ENCODE results near the gene EPB42.

Gene EPB42

DNA sequence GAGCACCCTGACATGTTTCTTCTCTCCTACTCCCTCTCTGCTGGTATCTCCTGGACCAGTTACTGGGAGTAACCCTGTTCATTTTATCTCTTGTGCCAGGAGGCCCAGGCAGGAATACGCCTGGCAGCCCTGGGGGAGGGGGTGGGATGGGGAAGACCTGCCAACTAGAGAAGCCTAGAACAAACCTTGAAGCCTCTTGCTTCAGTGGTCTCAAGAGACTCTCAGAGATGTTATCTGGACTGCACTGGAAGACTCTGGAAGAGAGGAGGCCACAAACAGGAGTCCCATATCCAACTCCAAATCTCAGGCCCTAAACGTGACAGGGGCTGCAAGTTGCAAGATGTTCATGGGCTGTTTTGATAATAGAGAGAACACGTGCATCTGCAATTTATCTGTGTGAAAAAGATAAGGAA, at the start of gene EPB42:
Gene EPB42 (minus strand): TSS at position 28 of the 413 bp plus-strand sequence. CDS start 193 bp downstream, outside the sequence.
- no peak for DNase-seq (ENCODE audit: low spot score)

DNA sequence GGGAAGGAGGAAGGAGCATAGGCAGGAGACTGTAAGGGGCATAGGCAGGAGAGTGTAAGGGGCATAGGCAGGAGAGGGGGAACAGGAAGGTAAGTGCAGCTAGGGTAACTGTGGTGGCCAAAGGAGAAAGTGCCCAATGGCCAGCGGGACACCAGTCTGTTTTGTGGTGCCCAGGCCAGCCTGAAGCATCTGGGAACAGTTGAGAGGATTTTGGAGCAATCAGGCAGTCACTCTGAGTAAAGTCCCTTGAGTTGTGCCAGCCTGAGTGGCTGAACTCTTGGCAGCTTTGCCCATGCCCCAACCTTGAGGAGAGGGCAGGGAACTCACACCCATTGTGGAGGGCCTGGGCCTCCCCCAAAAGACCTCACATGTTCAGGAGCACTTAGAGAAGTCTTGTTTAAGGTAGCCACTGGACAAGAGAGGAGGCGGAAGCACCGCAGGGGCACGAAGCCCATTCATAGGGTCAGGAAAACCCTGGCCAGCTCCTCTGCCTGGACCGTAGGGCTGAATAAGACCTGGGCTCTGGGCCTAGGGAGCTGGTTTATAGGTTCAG, 49.4 kb upstream of the EPB42 start:
- no peak for DNase-seq (ENCODE audit: low spot score)

DNA sequence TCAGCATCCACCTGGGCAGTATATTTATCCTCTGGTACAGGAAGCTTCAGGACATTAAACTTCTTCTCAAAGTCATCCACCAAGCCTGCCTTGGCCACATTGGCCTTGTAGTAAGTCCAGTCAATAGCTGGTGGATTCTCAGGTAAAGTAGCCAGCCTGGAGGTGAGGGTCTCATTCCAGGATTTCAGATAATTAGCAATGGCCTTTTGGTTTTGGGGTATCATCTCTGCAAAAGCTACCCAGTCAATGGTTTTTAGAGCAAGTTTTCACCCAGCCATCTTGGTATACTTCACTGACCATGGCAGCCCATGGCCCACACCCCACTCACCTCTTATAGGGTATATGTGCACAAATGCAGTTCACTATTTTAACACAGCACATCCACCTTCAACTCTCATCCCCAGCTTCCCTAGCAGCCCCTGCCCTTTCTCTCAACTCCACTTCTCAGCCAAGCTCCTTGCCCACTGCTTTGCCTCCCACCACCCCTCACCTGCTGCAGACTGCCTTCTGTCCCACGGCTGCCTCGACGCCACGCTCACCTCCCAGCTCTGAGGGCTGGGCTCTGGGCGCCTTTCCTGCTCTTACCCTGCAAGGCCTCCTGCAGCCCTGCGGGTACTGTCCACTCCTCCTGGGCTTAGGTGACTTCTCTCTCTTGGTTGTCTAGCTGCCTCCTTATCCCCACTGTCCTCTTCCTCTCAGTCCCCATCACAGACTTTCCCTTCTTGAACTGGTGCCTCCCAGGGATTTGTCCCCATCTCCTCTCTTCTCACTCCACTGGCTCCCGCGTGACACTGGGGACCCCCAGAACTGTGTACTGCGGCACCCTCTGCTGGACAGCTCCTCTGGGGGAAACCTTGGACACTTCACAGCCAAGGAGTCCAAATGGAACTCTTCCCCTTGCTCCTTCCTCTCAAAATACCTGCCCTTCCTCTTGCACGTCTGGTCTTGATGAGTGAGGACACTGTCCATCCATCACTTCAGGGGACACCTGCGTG, 47.6 kb upstream of the EPB42 start:
- DNase-seq (ENCODE audit: low spot score): no peak

DNA sequence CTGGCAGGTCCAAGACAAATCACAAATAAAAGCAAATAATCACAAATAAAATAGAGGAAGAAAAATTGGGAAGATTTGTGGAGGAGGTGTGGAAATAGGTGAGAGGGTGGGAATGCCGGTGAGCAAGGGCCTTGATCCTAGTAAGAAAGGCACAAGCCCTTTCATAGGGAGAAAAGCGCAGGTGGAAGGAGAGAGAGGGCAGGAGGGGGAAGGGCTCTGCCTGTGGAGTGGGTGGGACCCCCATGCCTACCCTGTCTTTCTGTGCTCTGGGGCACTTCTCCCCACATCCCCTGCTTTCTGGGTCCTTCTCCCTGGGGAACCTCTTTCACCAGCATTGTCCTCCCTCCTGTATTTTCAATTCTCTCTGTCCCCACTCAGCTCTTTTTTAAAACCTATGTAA, 46.6 kb upstream of the EPB42 start:
- DNase-seq (ENCODE audit: low spot score): no peak

DNA sequence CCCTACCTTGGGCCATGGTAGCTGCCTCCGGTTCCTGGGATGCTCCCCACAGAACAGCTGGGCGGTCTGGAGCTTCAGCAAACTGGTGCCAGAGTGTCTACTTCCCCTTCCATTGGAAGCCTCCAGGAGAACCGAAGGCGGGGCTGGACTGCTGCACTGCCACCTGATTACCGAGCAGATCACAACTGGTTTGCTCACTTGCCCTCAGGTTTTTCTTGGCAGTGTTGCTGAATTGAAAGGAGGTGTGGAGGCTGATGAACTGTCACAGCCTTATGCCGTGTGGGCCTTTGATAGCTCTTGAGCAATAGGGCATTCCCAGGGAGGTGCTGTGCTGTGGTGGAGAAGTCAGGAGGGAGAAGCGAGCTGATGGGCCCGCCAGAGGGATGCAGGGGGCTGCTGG, 46.0 kb upstream of the EPB42 start, which contains the start of gene TGM5:
Gene TGM5 (minus strand): TSS at position 95 of the 400 bp plus-strand sequence. CDS start 79 bp downstream, at position 16.
- DNase-seq (ENCODE audit: low spot score): peak; percentile 43

DNA sequence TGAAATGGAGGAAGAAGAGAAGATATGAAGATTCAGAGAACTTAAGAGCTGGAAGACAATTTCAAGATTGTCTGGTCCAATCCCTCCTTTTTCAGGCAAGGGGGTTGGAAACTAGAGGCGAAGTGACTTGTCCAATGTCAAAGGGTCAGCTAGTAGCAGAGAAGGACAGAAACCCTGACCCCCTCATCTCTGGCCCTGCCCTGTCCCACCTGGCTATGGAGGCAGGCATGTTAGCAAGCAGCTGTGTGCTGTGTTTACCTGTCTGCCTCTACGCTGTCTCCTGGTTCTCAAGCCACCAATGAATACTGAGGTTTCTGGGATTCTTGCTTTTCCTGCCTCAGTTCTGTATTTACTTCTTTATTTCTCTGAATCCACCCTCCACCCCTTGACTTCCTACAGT, 45.6 kb upstream of the EPB42 start:
- no peak for DNase-seq (ENCODE audit: low spot score)

DNA sequence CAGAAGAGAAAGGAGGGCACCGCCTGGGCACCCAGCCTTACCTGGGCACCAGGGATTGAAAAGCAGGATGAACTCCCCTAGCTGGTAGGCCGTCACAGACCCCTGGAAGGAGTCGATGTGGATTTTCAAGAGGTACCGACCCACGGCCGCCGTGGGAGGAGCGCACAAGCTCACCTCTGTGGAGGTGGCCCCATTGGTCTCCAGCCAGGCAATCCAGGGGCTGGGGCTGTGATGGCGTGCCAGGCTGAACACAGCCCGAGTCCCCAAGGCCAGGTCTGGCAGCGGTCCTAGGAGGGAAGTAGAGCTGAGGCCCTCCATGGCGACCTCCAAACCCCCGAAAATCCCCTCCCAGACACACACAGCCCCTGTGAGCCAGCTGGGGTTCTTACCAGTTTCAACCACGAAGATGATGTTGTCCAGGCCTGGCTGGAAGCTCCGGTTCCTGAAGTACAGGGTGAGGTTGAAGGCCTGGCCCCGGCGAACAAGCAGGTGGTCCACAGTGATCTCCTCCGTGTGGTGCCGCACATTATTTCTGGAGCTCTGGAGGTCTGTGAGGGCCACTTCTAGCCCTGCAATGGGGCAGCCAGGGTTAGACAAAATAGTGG, 39.3 kb upstream of the EPB42 start:
- no peak for DNase-seq (ENCODE audit: low spot score)

DNA sequence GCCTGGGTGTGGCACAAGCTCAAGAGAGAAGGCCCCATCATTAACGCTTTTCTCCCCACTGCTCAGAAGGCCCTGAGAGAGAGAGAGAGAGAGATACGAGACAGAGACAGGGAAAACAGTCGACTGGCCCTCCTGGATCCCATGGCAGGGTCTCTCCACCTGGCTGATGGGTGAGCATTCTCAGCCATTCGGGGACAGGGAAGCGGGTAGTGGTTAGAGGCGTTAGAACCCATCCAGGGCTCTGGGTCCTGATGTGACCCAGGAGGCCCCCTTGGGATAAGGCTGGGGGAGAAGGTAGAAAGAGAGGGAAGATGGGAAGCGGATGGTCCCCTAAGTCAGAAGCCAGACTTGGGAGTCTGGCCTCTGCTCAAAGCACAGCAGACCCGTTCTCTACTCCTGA, 38.0 kb upstream of the EPB42 start:
- no peak for DNase-seq (ENCODE audit: low spot score)

DNA sequence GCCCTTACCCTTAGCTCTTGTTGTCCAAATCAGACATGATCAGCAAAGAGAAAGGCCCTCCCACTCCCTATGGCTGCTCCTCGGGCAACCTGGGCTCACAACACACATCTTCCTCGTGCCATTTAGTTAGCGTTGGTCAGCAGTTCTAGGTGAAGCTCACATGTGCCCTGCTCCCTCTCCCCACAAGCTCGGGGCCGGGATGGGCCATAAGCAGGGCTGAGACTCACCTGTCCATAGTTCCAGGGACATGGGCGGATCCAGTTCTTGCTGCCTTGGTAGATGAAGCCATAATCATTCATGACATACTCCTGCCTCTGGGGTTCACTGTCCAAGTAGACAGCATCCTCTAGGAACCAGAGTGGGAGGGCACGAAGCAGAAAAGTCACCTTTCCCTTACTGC, 35.5 kb upstream of the EPB42 start:
- DNase-seq (ENCODE audit: low spot score): no peak

DNA sequence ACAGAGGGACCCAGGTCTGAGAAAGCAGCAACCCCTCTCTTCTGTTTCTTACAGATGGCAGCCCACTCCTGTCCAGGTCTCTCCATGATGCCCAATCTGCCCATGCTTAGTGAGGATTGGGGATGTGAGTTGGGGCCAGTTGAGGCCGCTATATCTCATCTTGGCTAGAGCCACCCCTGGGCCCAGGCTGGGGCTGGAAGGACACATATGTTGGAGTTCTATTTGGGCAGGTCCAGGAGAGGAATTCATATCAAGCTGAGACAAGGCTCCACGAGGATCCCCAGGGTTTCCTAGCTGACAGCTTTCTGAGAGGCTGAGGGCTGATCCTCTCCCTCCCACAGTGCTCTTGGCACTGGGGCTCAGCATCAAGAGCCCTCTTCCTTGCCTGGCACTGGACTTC, 34.6 kb upstream of the EPB42 start:
- DNase-seq (ENCODE audit: low spot score): no peak

DNA sequence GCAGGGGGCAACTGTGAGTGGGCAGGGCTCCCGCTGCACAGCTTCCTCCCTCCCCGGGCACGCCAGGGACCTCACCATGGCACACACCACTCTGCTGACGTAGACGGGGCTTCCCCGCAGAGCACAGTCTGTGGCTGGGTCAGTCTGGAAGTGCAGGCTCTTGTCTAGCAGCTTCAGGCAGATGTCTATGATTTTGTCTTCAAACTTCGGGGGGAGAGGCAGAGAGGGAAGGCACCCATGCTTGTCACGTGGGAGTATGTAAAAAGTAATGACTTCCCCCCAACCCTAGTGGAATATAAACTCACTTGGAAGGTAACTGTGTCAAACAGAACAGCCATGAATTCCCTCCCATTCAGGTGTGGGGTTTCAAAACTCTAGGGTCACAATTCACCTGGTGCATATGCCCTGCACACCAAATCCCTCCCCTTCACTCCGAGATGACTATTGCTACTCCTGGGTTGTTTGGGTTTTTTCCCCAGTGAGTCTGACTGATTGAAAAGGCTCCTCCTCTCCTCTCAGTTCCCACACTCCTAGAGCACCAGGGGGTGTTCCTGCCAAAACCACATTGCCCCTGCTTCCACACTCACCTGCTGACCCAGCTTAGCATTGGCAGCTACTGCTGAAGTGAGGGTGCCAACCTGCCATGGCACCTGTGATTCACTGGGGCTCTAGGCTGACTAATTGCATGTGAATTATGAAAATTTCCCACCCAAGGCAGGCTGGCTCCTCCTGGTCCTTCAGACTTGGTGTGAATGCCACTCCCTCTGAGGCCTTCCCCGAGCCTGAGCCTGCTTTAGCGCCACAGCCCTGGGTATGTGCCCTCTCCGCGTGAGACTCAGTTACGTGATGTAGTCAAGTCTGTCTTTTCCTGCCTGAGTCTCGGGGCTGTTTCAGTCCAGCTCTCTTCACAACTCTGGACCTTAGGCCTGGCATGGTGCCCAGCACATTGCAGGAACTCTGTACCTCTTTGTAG, 32.9 kb upstream of the EPB42 start:
- DNase-seq (ENCODE audit: low spot score): peak; percentile 99

DNA sequence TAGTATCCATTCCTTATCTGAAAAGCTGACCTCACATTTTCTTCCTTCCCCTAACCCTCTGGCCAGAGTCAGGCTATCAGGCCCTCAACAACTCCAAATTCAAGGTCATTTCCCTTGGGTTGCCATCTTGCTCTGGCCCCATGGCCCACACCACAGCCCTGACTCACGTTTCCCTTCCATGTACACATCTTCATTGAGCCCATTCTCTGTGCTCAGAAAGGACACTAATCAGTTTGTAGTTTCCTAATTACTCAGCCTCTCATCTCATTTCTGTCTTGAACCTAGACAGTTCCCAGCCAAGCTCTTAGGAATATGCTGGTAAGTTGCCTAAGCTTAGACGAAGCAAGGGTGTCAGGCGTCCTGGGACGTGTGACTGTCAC, 31.0 kb upstream of the EPB42 start:
- no peak for DNase-seq (ENCODE audit: low spot score)

DNA sequence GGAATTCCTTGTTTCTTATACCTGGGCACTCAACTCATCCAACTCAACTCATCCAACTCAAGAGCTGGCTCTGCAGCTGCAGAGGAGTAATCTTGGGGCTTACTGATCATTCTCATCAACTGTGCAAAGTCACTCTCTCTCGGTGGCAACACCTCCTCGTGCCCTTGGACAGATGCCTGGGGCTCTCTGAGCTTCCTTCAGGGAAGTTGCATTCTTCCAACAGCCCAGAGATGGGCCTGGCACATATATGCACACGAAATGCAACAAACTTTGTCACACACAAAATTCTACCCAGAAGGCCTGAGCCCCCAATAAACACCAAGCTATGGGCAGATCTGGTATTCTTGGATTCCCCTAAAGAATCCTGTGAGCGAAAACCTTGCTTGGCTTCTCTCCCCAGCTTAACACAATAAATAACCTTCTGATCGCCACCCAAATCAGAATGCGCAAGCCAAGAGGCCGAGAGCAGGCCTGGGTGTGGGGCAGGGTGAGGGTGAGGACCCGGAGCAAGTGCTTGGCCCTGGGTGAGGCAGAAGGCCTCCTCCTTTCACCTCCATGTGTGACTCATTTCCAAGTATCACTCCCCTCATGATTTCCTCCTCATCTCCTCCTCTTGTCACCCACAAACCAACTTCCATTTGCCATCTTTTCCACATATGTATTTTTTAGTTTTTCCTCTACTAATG, 30.5 kb upstream of the EPB42 start:
- no peak for DNase-seq (ENCODE audit: low spot score)

DNA sequence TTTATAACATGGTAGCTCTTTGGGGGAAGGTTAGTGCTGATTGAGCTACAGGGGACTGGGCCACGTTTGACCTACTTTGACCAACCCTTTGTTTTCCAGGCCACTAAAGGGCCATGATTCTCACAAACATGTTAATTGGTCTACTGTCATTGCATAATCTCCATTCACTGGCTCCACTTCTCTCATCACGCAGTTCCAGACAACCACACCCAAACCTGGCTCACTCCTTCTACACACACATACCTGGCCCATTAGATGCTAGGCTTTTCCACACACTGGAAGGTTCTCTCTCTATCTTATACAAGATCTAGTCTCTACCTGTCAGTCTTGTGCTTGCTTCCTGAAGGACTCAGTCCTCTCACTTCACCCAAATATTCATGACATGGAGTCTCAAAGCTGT, 30.0 kb upstream of the EPB42 start:
- DNase-seq (ENCODE audit: low spot score): no peak

DNA sequence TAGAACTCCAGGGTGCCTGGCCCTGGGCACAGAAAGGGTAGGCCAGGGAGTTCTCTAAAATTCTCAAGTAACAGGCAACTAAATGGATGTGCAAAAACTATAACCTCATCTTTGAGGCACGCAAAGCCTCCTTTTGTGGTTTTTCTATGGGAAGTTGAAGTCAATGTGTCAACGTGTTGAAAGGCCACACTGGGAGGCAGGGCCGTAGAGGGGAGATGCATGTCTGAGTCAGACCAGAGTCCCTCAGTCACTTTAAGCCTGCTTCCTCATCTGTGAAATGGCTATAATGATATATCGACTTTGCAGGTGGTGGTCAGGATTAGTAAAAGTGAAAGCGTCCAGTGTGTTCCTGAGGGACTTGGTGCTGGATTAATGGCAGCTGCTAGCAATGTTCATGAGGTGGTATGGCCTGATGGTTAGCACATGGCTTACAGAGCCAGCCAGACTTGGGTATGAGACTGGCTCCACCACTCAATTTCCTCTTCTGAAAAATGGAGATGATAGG, 28.9 kb upstream of the EPB42 start:
- peak; percentile 93 for DNase-seq (ENCODE audit: low spot score)

DNA sequence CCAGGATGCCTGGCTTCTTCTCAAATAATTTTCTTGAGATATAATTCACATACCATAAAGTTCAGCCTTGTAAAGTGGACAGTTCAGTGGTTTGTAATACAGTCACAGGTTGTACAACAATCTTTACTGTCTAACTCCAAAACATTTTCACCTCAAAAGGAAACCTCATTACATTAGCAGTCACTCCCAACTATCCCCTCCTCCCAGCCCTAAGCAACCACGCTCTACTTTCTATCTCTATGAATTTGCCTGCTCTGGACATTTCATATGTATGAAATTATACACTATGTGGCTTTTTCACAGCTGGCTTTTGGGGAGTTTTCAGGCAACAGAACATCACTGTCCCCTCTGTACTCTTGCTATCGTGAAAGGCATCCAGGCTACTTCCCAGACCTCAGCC, 28.4 kb upstream of the EPB42 start:
- DNase-seq (ENCODE audit: low spot score): no peak

DNA sequence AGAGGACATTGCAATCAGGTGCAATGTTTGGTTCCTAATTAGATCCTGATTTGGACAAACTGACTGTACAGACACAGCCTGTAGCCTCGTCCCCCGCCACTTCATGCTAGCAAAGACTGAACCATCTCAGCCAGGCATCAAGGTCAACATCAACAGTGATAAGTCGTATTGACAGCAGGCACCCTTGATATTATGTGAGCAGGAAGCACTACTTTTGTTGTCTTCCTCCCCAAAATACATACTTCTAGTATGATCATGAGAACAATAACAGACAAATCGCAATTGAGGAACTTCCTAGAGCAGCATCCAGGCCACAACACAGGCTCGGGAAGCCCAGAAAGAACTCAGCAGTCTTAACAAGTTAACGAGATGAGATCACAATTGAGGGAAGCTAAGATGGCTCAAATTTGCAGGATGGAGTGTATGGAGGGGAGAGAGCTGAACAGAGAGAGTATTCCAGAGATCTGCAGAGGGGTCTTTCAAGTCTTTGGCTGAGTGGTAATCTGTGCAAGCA, 25.5 kb upstream of the EPB42 start:
- no peak for DNase-seq (ENCODE audit: low spot score)

DNA sequence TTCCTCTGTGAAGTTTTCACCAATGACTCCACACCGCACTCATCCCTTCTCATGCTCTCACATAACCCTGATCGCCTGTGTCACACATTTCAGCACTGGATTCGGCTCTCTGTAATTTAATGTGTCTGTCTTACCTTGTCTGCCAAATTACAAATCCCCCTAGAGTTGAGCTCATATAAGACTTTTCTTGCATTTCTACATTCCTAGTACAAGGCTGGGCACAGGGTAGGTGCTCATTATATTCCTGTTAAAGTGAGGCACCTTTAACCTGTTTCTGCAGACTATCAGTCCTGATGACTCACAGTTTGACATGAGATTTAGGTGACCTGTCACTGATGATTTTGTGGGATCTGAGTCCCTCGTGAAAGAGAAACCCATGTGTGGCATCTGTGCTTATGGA, 23.3 kb upstream of the EPB42 start:
- DNase-seq (ENCODE audit: low spot score): peak; percentile 13

DNA sequence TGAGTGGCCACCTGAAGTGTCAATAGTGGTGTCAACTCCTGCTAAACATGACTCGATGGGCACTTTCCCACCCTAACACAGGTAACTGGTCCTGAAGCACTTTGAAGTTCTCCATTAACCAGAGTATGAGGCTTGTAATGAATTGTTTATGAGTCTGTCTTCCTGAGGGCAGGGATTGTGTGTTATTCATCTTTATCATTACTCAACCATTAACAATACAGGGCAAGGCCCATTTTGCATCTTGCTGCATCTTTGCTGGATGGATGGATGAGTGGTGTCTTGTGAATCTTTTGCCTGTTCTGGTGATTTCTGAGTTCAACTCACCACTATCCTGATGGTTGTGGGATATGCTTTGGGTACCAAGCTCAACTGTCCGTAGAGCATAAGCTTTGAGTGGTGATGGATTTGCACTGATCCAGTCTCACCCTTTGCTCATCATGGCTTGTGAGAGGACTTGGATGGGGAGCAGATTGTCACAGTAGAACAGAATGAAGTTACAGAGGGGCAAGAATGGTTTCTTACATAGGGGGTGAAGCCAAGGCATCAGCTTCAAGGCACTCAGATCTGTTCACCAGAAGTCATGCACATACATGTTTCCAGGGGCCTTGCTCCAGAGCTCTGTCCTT, 22.3 kb upstream of the EPB42 start:
- peak; percentile 39 for DNase-seq (ENCODE audit: low spot score)

DNA sequence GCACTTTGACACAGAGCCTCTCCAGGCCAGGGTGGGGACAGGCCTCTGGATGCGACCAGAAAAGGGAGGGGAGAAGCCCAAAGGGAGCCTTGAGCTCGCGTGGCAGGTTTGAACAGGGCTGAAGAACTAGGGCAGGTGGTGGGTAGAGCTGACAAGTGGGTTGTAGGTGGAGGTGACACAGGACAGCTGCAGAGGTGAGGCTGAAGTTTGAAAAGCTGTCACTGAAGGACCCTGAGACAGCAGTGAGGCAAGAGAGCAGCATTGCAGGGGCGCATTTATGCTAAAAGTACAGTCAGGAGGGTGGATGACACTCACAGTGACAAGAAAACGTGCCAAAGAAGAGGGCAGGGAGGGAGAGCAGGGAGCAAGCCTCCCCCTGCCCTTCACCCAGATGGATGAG, 21.8 kb upstream of the EPB42 start:
- DNase-seq (ENCODE audit: low spot score): no peak
